GM19455 (cell line): ENCODE results near the gene CALCOCO2.
"Not testable (repeated sequence)": the region's sequence is repeated elsewhere in the genome, so short reads cannot be mapped to it uniquely, and the experiment has no call there.

Source experiments
- ATAC-seq: cut with Tn5 transposase; IDR thresholded peaks from one replicate; pipeline ENCODE4 v1.9.1; 2021; ENCODE audit not compliant: unreplicated experiment

Gene CALCOCO2

DNA sequence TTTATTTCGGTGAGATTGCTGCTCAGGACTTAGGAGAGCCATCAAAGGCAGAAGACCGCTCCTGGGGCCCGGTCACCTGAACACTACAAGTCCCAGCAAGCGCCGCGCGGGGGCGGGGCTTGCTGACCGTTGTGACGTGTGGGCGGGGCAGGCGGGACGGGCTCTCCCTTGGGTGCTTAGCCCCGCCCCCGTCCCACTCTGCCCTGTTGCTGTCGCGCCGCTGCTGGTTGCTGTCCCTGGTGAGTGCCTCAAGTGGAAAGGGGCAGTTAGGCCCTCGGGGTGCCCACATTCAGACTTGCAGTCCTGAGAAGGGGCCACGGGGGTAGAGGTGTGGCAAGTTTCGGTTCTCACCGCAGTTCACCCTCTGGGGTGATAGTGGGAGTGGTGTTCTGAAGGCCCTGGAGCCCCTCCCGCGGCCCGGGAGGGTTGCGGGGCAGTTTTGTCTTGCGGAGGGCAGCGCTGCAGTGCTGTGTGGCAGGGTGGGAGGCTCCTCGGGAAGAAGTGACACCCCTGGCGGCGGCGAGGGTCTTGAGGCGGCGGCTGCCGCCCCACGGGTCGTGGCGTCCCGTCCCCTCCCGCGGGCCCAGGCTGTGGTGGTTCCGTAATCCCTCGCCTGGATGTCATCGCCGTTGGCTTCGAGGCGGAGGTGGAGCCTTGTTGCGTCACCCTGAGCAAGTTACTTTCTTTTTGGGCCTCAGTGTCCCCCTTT lies at the start of gene CALCOCO2:
Gene CALCOCO2, plus strand, starts transcription at position 196 of the 709 bp plus-strand sequence. CDS start 10,673 bp downstream, outside the sequence.
- ATAC-seq: peak; percentile 85

DNA sequence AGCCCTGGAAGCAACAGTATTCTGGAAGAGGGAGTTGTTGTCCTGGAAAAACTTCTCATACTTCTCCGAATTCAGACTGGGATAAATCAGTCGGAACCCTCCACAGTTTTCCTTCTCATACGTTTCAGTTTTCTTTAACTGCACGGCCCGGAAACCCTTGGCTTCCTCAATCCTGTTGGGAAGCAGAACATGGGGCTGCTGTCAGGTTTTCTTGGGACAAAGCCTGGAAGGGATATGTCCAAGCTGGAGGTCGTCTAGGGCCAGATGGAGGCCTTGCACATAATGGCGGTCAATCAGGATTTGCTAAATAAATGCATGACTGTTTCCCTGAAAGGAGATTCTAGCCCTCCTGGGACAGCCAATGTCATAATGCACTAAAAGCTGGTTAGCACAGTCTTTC lies 43.0 kb upstream of the CALCOCO2 start:
- ATAC-seq: no peak

- ATAC-seq: no peak
Observed at GRCh38 chr17:48790607-48791127, 40.2 kb upstream of the CALCOCO2 start.

DNA sequence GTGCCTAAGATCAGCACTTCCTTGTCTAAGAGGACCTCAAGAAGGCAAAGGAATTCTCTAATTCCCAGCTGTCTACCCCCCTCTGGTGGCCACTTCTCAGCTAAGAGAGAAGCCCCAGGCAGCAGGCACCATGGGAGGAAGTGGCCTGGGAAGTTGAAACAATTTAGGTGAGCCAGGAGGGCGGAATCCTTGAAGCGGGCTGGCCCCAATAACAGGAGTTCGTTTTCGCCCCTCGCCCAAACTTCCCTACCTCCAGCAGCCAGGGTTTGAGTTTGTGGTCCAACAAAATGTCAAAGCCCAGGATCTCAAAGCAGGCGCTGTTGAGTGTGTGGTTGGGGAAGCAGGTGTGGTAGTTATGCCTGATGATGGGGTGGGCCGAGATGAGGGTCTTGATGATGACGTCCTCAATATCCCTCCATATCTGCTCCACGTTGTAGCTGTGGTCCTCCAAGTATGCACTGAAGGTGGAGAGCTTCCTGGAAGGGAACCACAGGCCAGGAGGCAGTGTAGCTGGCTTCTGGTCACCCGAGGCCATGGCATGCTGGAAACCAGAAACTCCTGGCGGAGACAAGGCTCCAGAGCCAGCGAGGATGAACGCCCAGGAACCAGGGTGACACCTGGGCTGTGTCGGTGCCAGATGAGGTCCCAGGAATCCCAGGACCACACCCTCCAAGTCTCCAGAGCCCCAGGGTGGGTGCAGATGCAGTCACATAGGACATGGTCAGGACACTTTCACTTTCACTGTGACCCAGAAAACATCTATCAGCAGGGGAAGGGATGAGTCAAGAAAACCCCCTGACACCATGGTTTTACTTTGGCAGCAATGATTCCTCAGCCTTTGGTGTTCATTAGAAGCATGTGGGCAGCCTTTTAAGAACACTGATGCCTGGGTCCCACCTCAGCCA lies 39.5 kb upstream of the CALCOCO2 start:
- ATAC-seq: no peak

- ATAC-seq: no peak
Observed at GRCh38 chr17:48792033-48792798, 38.6 kb upstream of the CALCOCO2 start.

DNA sequence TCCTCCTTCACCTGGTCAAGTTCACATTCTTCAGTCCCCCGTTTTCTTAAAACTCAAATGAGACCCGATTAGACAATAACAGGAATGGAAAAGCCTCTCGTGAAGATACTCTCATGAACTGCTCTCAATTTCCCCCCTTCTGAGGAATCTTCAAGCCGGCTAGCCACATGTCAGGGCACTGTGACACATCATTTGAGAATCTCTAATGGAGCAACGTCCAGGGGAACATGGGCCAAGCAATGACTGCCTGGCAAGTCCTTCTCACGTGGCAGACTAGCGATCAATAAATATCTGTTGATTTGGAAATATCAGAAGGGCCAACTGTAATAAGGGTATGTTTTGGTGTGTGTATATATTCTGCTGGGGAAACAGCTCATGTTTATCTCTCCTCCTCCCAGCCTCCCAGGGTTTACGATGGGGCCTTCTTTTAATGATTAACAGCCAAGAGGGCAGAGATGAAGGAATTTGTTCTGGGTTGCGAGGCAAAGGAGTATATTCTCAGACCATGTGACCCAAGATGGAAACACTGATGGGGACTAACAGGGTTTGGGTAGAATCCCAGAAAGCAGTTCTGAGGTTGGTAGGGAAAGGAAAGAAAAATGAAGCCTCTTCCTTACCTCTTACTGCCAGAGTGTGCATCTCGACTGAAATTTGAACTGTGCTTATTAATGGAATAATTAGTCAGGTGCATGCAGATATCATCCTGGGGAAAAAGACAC lies 35.2 kb upstream of the CALCOCO2 start:
- no peak for ATAC-seq

DNA sequence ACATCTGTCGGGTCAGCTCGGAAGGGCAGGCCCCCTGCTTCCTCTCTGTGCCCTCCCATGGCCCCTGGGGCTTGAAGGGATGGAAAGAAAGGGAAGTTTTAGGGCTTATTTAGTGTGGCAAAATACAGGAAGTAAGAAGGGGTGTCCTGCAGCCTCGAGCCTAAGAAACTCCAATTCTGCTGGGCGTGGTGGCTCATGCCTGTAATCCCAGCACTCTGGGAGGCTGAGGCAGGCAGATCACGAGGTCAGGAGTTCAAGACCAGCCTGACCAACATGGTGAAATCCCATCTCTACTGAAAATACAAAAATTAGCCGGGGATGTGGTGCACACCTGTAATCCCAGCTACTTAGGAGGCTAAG lies 34.7 kb upstream of the CALCOCO2 start:
- ATAC-seq: not testable (repeated sequence)

DNA sequence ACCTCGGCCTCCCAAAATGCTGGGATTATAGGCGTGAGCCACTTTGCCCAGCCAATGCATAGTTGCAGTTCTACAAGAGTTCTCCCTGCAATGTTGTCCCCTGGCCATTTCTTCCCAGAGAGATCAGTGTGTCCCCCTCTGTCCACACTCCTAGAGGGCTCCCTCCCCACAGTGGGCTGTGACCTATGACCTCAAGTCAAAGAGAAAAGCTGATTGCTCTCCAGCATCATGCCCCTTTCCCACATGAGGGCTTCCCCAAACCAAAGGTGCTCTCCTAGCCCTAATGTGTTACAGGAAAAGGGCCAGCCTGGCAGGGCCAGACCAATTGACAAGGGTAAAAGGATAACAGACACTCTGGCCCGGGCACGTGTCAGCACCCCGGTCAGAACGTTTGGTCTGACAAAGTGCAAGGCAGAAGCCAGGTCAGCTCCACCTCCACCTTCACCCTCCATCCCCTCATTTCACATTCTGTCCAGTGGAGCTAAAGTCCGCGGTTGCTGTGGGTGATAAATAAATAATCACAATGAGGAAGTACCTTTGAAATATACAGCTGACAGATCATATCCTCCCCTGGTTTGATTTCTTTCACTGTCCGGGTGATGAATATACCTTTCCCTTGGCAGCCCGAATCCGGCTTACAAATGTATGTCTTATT lies 31.6 kb upstream of the CALCOCO2 start:
- ATAC-seq: no peak

DNA sequence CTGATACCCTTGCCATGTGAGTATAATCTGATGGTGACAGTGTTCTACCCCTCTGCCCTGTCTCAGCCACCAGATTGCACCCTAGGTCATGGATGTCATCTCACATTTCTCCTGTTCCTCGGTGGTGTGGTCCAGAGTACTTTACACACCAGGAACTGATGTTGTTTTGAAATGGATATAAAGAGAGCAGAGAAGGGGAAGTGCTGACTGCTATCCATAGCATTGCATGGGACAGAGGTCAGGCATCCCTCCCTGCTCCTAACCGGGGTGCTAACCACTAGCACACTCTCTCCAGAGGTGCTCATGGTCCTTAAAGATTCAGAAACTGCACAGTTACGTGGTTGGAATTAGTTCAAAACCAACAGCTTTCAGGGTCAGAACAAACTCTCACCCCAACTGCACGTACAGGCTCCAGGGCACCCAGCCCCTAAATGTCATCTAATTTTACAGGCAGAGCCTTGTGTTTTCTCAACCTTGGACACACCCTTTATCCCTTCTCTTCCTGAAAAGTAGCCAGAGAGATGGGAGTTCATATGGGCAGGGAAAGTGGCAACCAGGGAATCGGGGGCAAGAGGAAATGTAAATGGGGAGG lies 30.1 kb upstream of the CALCOCO2 start:
- ATAC-seq: no peak

DNA sequence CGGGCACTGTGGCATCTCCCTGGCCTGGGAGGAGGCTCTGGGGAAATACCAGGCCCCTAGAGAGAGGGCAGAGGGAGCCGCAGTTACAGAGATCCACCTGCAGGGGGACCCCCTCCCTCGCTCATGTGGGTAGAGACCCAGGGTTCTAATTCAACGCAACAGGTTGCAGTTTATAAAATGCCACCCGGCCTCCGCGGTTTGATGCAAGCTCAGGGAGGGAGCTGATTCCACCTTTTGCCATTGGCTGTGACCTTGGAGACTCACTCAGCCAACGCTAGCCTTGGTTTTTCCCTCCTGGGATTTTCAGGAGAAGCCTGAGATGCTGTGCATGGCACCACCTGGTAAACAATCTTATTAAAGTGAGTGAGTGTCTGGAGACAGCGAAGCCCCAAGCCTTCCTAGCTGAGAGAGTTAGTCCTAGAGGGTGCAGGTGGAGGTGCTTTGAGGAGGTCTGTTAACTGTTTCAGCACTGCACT lies 25.9 kb upstream of the CALCOCO2 start:
- no peak for ATAC-seq

- no peak for ATAC-seq
Observed at GRCh38 chr17:48809182-48809581, 21.7 kb upstream of the CALCOCO2 start.

- no peak for ATAC-seq
Observed at GRCh38 chr17:48812001-48812400, 18.8 kb upstream of the CALCOCO2 start.

DNA sequence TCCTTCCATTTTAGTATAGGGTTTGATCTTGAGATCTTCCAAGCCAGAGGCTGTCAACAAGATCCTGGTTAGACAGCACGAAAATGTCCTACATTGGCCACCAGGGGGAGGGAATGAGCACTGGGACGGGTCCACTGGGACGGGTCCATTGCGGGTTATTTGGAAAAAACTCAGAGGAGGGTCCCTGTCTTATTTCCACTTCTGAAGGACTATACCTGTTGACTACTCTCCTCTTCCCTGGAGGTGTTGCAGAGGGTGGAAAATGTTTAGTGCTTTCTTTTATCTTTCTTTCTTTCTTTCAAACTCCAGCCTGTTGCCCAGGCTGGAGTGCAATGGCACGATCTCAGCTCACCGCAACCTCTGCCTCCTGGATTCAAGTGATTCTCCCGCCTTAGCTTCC lies 16.3 kb upstream of the CALCOCO2 start:
- no peak for ATAC-seq

DNA sequence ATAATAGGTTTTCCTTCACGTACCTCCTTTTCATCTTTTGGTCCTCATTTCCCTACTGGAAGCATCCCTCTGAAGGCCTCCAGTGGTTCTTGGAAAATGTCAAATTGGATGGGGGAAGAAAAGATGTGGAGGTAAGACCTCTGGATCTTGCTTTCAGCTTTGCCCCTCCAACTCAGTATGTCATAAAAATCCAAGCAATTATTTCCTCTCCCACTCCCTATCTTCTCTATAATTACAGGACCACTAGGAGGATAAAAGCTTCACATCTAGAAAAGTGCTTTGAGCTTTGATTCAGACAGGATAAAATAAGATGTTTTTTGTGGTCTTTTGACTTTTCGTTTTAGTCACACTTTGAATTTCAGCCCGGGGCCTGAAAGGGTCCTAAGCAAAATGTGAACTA lies 15.5 kb upstream of the CALCOCO2 start:
- no peak for ATAC-seq

- no peak for ATAC-seq
Observed at GRCh38 chr17:48816438-48816773, 14.4 kb upstream of the CALCOCO2 start.

DNA sequence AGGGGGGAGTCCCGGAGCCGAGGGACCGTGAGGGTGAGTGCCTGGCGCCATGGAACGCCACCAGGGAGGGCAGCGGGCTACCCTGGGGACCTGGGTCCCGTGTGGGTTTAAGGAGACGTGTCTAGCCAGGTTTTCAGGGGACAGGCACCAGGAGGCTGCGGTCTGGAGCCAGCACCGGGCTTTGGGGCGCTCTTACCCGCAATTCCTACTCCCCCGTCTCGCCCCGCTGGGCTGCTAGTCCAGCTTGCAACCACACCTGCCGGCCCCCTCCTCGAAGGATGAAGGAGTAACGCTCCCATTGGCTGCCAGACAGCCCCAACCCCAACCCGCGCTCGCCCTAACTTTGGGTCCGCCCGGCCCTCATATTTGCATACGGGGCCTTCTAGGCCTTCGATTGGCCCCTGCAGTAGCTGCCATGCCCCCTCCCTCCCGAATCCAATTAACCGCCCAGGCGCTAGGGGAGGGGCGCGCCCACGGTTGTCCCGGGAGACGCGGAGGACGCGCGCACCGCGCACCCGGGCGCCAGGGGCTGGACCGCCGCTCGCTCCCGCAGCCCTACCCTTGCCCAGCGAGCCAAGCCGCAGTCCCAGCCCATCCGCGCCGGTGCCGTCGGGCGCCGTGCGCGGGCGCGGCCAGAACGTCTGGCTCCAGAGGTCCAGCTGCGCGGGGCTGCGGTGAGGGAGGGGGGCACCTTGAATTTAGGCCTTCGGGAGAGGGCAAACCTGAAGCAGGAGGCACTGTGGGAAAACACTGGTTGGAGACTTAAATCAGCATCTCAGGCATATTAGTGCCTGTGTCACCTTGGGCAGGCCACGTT lies 13.9 kb upstream of the CALCOCO2 start, which contains the start of gene TTLL6:
Gene TTLL6, minus strand, starts transcription at position 456 of the 817 bp plus-strand sequence. Its CDS starts 157 bp downstream, at position 299.
- ATAC-seq: no peak

- no peak for ATAC-seq
Observed at GRCh38 chr17:48818361-48818841, 12.4 kb upstream of the CALCOCO2 start.

DNA sequence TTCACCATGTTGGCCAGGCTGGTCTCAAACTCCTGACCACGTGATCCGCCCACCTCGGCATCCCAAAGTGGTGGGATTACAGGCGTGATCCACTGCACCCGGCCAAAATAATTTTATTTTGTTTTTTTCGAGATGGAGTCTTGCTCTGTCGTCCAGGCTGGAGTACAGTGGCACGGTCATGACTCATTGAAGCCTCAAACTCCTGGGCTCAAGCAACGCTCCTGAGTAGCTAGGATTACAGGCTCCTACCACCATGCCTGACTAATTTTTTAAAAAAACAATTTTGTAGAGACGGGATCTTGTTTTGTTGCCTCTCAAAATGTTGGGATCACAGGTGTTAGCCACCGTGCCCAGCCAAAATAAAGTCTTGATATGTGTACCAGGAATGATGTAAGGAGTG lies 11.4 kb upstream of the CALCOCO2 start:
- ATAC-seq: no peak

DNA sequence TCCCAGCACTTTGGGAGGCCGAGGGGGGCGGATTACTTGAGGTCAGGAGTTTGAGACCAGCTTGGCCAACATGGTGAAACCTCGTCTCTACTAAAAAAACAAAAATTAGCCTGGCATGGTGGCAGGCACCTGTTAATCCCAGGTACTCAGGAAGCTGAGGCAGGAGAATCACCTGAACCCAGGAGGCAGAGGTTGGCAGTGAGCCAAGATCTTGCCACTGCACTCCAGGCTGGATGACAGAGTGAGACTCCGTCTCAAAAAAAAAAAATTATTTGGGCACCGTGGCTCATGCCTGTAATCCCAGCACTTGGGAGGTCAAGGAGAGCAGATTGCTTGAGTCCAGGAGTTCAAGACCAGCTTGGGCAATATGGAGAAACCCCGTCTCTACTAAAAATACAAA lies 9.9 kb upstream of the CALCOCO2 start:
- not testable (repeated sequence) for ATAC-seq
